Measurements from ENCODE around the gene SLC44A4.
A peak's percentile ranks its signal among the peaks of the same experiment; 100 is the strongest.
"Not testable (repeated sequence)": the region's sequence is repeated elsewhere in the genome, so short reads cannot be mapped to it uniquely, and the experiment has no call there.

The SLC44A4 gene

GRCh38 chr6:31859923-31860322 lies 18.9 kb downstream of the SLC44A4 start:
- no peak for DNase-seq (ENCODE audit: low spot score)

- DNase-seq (ENCODE audit: low spot score), result no peak
Observed at GRCh38 chr6:31858707-31859106, 20.1 kb downstream of the SLC44A4 start.

GRCh38 chr6:31857774-31858173 lies 21.0 kb downstream of the SLC44A4 start:
- DNase-seq (ENCODE audit: low spot score), result not testable (repeated sequence)

GRCh38 chr6:31851980-31852718 lies 26.6 kb downstream of the SLC44A4 start:
- DNase-seq (ENCODE audit: low spot score), result not testable (repeated sequence)

- no peak for DNase-seq (ENCODE audit: low spot score)
Observed at GRCh38 chr6:31851485-31851832, 27.3 kb downstream of the SLC44A4 start.

GRCh38 chr6:31850765-31851484 lies 27.9 kb downstream of the SLC44A4 start:
- DNase-seq (ENCODE audit: low spot score), result no peak

- no peak for DNase-seq (ENCODE audit: low spot score)
Observed at GRCh38 chr6:31847276-31847978, 31.4 kb downstream of the SLC44A4 start.

GRCh38 chr6:31844507-31844906 lies 34.3 kb downstream of the SLC44A4 start:
- DNase-seq (ENCODE audit: low spot score), result no peak

GRCh38 chr6:31842053-31842452 lies 36.7 kb downstream of the SLC44A4 start:
- no peak for DNase-seq (ENCODE audit: low spot score)

- DNase-seq (ENCODE audit: low spot score), result not testable (repeated sequence)
Observed at GRCh38 chr6:31839779-31840126, 39.0 kb downstream of the SLC44A4 start.

- DNase-seq (ENCODE audit: low spot score), result no peak
Observed at GRCh38 chr6:31838968-31839367, 39.8 kb downstream of the SLC44A4 start.

- not testable (repeated sequence) for DNase-seq (ENCODE audit: low spot score)
Observed at GRCh38 chr6:31838114-31838553, 40.7 kb downstream of the SLC44A4 start.

- no peak for DNase-seq (ENCODE audit: low spot score)
Observed at GRCh38 chr6:31837369-31838113, 41.3 kb downstream of the SLC44A4 start.

GRCh38 chr6:31836474-31837368 lies 42.1 kb downstream of the SLC44A4 start:
- peak; percentile 18 for DNase-seq (ENCODE audit: low spot score)

- no peak for DNase-seq (ENCODE audit: low spot score)
Observed at GRCh38 chr6:31836047-31836473, 42.7 kb downstream of the SLC44A4 start.

GRCh38 chr6:31834367-31835250 lies 44.2 kb downstream of the SLC44A4 start:
- DNase-seq (ENCODE audit: low spot score), result peak; percentile 80

GRCh38 chr6:31831350-31832215 lies 47.2 kb downstream of the SLC44A4 start:
- DNase-seq (ENCODE audit: low spot score), result no peak

GRCh38 chr6:31830886-31831335 lies 47.9 kb downstream of the SLC44A4 start:
- DNase-seq (ENCODE audit: low spot score), result no peak

Data from CD4-positive, alpha-beta T cell treated with Interleukin-2 at 100 ng/mL for 4 hours (primary cell).